UCSD-AML1 (cell line): ENCODE data around the gene GALR2.
"Not testable (repeated sequence)": the region's sequence is repeated elsewhere in the genome, so short reads cannot be mapped to it uniquely, and the experiment has no call there.

Experiments used
- DNase-seq: peaks from one replicate; lab custom pipeline; 2025; ENCODE audit not compliant: unreplicated experiment; lab: John Stamatoyannopoulos, UW

GALR2 gene

DNA sequence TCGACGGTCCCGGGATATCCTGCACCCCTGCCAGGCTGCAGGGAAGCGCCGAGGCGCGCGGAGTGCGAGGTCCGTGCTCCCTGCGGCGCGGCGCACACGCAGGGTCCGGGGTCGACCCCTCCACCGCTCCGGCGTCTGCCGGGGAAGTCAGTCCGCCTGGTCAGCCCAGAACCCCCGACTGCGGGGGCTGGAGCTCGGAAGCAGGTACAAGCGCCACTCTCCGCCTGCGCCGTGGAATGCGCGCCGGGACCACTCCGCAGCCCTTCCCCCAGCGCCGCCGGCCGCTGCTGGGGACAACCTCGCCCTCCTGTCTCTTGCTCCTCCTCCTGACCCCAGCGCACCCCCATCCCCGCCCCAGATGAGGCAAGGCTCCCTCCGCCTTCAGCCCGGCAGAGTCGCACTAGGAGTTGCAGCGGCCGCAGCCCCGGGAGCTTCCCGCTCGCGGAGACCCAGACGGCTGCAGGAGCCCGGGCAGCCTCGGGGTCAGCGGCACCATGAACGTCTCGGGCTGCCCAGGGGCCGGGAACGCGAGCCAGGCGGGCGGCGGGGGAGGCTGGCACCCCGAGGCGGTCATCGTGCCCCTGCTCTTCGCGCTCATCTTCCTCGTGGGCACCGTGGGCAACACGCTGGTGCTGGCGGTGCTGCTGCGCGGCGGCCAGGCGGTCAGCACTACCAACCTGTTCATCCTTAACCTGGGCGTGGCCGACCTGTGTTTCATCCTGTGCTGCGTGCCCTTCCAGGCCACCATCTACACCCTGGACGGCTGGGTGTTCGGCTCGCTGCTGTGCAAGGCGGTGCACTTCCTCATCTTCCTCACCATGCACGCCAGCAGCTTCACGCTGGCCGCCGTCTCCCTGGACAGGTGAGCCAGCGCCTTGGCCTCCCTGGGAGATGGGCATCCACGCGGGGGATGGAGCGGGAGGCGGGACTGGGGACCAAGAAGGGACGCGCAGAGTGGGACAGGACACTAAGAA is at the start of gene GALR2:
Gene GALR2 (plus strand): TSS at position 392 of the 974 bp plus-strand sequence. CDS start 103 bp downstream, at position 495.
- DNase-seq: no peak

GRCh38 chr17:76025294-76025693 is 49.3 kb upstream of the GALR2 start:
- no peak for DNase-seq

DNA sequence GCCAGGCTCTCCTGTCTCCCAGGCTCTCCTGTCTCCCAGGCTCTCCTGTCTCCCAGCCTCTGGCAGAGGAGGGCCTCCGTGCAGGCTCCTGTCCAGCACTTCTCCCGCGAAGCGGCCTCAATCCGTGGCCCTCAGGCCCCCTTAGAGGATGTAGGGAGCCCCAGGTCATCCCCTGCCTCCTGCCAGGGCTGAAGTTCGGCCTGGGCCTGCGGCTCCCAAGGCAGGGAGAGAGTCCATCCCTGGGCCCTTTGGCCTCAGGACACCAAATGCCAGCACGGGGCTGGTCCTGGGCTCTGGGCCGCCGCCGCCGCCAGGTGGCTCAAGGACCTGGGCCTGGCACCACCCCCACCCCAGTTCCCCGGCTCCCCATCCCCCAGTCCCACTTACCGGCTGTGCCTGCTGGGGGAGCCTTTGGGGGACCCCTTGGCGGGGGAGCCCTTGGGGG is 47.8 kb upstream of the GALR2 start:
- no peak for DNase-seq

DNA sequence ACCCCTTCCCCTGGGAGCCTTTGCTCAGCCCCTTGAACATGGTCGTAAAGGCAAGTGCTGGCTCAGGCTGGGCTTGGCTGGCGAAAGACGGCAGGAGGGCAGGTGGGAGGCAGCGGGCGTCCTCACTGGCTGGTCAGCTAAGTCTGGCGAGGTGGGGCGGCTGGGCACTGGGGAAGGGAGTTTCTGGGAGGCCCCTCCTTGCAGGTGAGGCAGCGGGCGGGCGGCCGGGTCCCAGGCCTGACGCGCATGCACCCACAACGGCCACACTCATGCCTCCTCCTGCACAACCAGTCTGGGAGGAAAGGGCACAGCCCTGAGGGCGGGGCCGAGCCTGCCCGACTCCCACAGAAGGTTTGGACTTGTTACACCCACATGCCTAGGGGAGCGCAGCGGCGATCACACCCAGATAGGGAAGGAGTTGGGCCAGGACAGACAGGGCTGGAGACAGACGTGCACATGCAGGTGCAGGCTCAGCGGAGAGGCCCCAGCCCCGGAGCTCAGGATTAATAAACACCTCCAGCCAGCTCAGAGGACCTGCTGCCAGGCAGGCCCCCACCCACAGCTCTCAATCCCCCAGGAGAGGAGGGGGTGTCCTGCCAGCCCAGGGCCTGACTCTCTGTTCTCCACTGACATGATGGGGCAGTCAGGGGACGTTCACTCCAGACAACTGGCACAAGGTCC is 47.3 kb upstream of the GALR2 start, which contains the start of gene EVPL:
Gene EVPL (minus strand): TSS at position 148 of the 681 bp plus-strand sequence. CDS start 108 bp downstream, at position 40.
- no peak for DNase-seq

DNA sequence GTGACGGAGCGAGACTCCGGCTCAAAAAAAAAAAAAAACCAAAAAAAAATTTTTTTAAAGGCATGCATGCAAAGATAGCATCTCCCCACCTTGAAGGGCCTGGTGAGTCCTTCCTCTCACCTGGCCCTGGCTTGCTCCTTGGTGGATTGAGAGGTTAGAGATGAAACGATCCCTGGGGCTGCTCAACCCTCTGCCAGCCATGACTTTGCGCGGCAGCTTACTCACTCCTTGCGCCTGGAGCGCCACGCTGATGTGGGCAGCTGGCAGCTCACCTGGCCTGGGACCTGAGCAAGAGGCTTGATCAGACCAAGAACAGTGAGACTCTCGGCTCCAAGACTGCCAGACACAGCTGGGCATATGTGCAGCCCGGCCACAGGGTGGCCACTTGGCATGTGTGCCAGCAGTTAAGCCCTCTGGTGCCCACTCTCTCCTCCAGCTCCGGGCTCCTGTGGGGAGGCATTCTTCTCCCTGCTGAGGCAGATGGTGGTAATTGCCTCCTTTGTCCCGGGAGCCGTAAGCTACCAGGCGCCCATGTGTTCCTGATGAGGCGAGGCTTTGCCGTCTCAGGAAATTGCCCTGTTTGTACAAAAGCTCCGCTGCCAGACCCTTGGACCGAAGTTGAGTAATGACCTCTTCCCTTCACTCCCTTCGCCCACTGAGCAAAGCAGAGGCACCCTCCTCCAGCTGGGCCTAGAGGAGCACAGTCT is 42.4 kb upstream of the GALR2 start:
- no peak for DNase-seq

DNA sequence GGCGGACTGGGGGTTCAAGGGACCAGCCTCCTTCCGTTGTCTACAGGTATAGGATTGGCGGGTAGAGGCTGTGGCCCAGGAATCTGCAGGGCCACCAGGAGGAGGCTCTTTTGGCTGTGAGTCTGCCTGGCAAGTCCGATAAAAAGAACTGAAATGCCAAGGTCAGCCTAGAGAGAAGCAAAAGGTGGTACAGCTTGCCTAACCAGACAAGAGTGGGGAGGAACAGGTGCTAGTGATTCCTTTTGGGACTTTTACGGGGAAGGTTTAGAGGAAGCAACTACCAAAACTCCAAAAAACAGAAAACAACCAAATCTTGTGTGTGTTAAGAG is 41.8 kb upstream of the GALR2 start:
- DNase-seq: no peak

DNA sequence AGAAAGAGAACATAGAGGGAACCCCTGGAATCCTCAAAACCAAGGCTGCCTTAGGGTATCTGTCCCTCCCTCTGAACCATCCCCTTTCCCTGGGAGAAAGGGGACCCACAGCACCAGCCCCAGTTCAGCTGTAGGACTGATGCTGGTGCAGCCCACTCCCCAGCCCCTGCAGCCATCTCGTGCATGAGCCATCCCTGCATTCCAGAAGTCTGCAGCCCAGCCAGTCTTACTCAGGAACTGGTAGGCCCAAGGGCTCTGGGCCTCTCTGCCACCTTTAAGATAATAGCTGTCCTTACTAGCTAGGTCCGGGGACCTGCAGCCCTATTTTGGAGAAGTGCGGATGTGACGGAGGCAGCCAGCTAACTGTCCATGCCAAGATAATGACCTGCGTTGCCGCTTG is 41.4 kb upstream of the GALR2 start:
- no peak for DNase-seq

DNA sequence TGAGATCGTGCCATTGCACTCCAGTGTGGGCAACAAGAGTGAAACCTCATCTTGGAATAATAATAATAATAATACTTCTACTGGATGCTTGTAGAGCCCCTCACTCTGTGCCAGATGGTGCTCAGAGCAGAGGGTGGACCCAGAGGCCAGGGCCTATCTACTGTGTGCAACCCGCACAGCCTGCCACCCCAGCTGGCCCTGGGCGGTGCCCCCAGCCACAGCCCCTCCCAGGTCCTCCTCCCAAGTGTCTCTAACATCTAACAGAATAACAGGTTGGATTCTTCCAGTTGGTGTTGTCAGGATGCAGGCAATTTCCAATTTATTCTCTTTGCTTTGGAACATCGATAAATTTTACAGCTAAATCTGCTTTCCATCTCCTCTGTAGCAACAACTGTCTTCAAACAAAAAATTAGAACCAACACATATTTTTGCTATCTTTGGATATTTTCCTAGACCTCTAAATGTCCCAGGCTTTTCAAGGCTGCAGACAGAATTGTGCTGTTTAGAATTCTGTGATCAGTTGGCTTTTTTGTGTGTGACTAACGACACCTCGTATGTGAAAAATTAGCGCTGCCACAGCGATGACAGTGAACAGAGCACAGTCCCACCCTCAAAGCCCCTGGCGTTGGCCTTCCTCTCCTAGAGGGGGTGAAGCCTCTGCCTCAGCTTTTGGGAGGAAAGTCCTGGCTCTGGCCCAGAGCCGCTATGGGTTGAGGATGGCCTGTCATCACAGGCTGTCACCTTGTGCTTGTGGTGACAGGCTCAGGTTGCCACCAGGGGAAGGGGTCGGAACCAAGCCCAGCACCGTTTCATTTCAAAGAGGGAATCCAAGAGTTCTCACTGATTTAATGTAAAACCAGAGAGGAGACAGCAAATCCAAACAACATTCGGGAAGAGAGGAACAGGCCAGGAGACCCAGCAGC is 39.9 kb upstream of the GALR2 start:
- no peak for DNase-seq

DNA sequence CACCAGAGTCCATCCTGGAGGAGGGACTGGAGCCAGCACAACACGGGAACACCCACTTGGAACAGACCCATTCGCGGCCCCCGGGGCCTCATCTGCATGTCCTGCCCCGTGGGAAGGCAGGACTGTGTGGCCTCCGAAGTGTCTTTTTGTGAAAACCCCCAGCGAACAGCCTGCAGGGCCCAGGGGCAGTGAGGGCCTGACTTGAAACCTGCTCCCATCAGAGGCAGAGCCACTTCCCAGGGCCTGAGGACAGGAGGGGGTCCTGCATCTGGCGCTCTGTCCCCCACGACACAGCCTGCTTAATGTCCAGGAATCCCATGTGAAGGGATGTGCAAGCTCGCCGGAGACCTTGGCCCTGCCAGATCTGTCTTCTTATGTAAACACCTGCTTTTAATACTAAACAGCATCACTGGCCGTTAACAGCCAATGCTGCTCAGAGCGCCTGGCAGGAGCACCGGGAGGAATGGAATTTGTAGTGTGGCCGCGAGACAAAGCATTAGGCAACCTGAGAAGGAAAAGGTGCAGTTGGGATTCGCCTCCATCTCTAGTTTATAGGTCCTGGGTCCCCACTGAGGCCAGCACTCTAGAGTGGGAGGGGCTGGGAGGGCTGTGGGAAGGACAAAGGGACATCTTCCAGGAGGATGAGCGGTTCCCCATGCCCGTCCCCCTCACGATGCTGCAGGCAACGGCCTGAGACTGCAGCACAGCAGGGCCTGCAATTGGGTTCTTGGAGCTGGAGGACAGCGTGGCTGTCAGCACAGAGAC is 37.9 kb upstream of the GALR2 start:
- no peak for DNase-seq

DNA sequence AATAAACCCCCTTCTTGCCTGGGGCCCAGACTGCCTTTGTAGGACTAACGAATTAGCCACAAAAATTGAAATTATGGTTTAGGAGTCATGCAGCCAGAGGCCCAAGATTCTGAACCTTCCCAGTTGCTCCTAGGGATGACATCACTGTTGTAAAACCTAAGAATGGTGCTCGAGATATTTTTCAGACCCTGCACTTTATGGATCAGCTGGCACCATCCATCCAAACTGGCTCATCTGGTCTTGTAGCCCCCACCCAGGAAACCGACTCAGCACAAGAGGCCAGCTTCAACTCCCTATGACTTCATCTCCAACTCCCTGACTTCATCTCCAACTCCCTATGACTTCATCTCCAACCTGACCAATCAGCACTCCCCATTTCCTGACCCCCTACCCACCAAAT is 36.5 kb upstream of the GALR2 start:
- no peak for DNase-seq

DNA sequence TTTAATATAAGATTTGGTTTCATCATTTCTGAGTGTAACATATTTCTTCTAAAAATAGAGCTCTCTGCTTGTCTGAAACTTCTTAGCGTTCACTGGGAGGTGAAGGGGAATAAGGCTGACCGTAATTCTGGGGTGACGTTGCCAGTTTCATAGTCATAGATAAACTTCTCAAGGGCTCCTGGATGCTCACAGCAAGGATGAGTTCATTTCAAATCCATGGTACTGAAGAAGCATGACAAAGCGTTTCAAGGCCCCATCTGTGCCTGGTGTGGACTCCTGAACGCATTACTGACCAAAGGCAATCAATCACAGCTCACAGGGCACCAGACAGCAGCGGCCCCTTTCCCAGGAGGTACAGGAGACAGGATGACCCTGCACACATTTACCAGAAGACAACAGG is 35.5 kb upstream of the GALR2 start:
- DNase-seq: no peak

DNA sequence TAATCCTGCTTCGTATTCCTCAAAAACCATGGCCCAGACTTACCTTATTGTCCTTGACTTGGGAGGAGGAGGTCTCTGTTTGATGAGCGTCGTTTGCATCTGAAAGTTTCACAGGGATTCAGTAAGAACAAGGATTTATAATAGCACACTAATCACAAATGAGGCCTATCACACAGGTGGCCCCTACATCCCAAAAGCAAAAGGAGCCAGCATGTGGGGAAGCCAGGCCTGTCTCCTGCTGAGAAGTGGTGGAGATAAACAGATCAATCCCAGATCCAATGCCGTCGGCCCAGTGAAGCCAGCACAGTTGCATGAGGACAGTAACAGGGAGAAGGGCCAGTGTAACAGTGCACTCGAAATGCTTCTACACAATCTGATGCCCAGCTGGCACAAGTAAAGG is 34.2 kb upstream of the GALR2 start:
- no peak for DNase-seq

GRCh38 chr17:76042868-76043267 is 31.7 kb upstream of the GALR2 start:
- not testable (repeated sequence) for DNase-seq

DNA sequence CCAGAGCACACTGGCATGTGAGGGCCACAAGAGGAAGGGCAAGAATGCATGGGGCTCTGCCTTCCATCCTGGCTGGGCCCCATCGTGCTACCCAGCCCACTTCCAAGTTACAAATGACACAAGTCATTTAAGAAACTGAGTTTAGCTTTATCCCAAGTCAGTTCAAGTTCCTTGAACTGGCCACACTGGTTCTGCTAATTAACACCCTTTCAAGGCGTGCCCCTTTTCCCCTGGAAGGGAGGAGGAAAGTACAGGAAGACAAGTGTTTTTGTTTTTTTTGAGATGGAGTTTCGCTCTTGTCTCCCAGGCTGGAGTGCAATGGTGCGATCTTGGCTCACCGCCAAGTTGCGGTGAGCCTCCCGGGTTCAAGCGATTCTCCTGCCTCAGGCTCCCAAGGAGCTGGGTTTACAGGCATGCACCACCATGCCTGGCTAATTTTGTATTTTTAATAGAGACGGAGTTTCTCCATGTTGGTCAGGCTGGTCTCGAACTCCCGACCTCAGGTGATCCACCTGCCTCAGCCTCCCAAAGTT is 30.0 kb upstream of the GALR2 start:
- DNase-seq: not testable (repeated sequence)

GRCh38 chr17:76046064-76046463 is 28.5 kb upstream of the GALR2 start:
- DNase-seq: no peak

DNA sequence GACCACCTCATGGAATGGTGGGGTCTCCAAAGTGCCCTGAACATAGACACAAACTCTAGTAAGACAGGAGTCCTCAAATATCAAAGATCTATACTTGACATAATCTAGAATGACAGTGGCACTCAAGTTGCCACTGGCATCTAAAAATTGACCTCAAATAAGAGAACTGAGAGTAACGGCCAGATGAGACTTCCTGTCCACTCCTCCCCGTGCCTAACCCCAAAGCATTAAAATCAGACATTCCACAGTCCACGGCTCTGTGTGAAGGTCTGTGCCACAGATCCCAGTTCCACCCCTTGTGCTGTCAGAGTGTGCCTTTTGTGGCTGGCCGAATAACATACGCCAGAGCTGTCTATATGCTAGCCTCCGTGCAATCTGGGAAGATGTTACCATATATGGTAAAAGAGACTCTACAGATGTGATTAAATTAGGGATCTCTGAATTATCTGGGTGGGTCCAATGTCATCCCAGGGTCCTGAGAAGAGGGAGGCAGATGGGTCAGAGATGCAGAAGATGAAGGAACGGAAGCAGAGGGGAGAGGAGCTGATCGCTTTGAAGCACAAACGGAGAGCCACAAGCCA is 26.5 kb upstream of the GALR2 start:
- no peak for DNase-seq

DNA sequence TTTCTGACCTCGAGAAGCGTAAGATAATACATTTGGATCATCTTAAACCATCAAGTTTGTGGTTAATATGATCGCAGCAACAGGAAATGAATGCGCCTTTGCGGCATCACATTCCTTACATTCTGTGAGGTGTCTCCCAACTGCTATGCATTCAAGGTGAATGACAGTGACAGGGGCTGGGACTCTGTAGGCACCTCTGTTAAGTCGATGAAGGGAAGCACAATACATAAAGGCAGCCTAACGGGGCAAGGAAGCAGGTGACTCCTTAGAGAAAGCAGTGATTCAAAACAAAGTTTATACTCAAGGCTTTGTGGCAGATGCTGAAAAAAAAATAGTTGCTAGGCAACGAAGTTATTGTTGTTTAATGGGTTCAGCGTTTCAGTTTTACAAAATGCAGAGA is 25.9 kb upstream of the GALR2 start:
- no peak for DNase-seq

DNA sequence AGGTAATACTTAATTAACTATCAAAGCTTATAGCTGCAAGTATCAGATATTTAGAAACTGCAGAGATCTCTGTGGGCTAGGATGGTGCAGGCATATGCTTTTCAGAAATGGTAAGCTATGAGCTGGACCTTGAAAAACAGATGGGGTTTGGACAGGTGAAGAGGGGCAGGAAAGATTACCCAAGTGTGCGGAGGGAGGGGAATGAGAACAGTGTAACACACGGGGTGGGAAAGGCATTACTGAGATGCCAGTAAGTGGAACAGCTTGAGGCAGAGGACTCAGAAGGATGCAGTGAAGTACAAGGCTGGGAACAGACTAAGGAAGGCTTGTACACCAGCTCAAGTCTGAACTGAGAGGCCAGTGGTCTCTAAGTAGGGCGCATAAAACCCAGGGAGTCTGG is 25.3 kb upstream of the GALR2 start:
- DNase-seq: no peak
